Daoy (cell line): ENCODE data around the gene AFAP1. TPM values are rescaled to one million over a fixed set of nuclear protein-coding genes. Genes with fewer than 3 reads are reported as not detected.
A peak's percentile ranks its signal among the peaks of the same experiment; 100 is the strongest.

Experiments used
- DNase-seq: peaks from one replicate; pipeline ENCODE4 v3.0.0-alpha.2; 2015; ENCODE audit warnings: low read depth
- total RNA-seq: library from RNA; depleted of rRNA; stranded (reverse); fragments of >200 nt; shearing (Covaris generic); gene quantifications from 2 replicates; pipeline ENCODE4 v1.2.3, GENCODE V29; 2014

The AFAP1 gene
- total RNA-seq, 1 experiment from 2014 or later = 42.0 TPM

DNA sequence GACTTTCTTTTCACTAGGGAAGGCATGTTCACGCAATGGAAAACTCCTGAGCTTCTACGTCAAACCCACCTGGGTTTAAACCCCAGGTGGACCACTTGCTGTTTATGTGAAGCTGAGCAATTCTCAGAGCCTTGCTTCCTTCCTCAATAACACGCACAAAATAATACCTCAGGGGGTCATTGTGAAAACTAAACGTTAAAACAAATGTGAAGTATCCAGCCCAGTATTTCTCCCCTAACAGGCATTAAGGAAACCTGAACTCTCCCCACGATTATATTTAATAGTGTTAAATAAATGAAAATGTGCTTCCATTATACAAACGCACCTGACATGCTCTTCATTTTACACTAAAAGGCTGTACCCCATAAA lies 117.5 kb downstream of the AFAP1 start:
- DNase-seq = no peak

GRCh38 chr4:7821245-7822136 lies 118.2 kb downstream of the AFAP1 start:
- no peak for DNase-seq

GRCh38 chr4:7820031-7820818 lies 119.4 kb downstream of the AFAP1 start:
- no peak for DNase-seq

GRCh38 chr4:7819446-7819845 lies 120.2 kb downstream of the AFAP1 start:
- no peak for DNase-seq

DNA sequence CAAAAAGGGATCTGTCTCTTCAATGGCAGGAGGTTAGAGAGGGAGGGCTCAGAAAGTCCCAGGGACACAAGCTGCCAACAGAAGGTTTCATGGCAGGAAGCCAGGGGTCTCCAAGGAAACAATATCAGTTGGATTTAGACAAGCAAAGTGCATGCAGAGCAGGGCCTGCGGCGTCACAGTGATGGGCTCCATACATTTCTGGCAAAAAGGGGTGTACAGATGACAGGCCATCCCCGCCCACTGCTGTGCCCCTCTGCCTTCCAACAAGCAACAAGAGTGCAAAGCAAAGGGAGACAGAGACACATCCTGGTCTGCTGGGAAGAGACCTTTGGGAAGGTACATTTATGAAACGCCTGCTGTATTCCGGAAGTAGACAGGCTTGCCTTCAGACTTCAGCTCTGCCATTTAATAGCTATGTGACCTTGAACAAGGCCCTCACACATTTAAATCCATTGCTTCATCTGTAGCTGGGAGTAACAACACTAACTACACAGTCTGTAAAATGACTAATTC lies 121.2 kb downstream of the AFAP1 start:
- DNase-seq = no peak

GRCh38 chr4:7817877-7818398 lies 121.7 kb downstream of the AFAP1 start:
- no peak for DNase-seq

DNA sequence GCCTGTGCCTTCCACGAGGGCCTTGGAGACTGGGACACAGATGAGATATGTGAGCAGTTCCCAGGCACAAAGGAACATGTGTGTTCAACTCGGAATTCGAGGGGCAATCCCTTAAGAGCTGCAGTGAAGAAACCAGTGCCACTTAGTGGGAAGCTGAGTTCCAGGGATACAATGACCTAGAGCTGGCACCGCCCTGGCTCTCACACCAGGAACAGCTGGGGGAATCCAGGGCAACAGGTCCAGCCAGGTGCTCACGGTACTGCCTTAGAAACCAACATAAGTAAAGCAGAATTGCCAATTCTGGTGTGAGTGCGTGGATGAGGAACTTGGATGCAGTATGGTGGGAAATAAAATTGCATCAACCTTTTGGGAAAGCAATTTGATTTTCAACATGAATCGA lies 122.9 kb downstream of the AFAP1 start:
- no peak for DNase-seq

GRCh38 chr4:7815981-7816380 lies 123.7 kb downstream of the AFAP1 start:
- DNase-seq = no peak

GRCh38 chr4:7815562-7815961 lies 124.1 kb downstream of the AFAP1 start:
- peak; percentile 43 for DNase-seq

DNA sequence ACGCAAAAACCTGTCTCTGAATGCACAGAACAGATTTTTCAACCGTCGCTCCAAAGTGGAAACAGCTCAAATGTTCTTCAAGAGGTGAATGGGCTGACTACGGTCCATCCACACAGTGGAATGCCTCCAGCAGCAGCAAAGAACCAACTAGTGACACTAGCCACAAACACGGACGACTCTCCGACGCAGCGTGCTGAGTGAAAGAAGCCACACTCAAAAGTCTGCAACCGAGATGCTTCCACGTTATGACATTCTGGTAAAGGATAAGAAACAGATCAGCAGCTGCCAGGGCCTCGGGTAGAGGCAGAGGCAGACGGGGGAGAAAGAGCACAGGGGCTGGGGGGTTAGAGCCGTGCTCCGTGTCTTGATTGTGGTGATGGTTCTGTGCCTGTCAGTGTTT lies 125.2 kb downstream of the AFAP1 start:
- no peak for DNase-seq

DNA sequence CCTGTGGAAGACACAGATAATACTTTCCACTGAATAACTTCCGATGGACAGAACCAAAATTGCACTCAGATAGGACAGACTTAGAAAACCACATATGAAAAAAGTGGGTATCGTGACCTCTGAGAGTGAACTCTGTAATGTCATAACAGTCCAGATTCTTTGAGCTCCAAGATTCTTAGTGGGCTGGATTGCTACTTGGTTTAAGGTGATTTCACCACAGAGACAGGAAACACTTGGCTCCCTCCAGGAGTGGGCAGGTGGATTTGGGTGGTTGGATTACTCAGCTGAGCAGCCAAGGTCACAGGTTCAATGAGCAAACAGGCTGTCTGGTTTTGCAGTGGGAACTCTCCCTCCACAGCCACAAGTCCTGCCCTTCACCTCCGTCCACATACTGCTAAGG lies 126.0 kb downstream of the AFAP1 start:
- DNase-seq = peak; percentile 28

GRCh38 chr4:7812921-7813320 lies 126.7 kb downstream of the AFAP1 start:
- DNase-seq = no peak

GRCh38 chr4:7812231-7812857 lies 127.3 kb downstream of the AFAP1 start:
- DNase-seq = no peak

DNA sequence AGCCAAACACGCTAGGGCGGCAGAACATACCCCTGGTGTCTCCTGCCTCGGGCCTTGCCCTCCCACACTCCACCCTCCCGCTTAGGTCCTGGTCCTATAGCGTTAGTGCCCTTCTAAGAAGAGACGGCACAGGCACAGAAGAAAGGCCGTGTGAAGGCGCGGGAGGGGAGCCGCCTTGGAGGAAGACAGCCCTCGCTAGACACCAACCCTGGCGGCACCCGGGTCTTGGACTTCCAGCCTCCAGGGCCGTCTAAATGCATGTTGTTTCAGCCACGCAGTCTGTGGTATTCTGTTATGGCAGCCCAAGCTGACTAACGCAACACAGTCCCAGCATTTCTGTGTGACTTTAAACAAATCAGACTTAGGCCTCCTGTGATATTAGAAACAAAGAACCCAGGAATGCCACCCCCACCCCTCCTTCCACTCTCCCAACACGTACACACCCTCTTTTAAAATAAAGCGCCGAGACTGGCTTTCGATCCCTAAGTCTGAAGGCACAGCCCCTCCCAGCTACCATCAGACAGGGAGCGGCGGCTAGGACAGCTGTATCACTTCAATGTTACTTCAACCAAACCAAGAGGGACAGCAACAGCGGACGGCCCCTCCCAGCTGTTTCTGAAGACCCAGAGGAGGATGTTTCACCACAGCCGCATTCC lies 128.0 kb downstream of the AFAP1 start:
- DNase-seq = no peak

- no peak for DNase-seq
These were observed 128.7 kb downstream of the AFAP1 start for GRCh38 chr4:7810783-7811535.

- peak; percentile 57 for DNase-seq
These were observed 130.9 kb downstream of the AFAP1 start for GRCh38 chr4:7808752-7809151.

DNA sequence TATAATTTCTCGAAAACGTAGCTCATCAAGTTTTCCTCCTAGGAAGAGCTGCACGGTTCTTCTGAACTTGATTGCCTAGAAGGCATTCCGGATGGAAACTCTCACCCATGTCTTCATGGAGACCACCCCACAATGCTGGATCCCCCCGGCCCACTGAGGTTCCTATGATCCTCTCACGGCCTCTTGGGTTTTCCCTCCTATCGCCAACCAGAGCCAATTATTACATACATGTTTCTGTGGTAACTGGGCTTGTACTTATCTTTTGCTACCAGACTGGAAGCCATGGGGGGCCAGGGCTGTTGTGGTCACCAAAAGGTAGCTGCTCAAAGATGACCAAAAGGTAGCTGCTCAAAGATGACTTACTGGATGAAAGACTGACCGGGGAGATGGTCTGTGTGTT lies 131.5 kb downstream of the AFAP1 start:
- DNase-seq = no peak

DNA sequence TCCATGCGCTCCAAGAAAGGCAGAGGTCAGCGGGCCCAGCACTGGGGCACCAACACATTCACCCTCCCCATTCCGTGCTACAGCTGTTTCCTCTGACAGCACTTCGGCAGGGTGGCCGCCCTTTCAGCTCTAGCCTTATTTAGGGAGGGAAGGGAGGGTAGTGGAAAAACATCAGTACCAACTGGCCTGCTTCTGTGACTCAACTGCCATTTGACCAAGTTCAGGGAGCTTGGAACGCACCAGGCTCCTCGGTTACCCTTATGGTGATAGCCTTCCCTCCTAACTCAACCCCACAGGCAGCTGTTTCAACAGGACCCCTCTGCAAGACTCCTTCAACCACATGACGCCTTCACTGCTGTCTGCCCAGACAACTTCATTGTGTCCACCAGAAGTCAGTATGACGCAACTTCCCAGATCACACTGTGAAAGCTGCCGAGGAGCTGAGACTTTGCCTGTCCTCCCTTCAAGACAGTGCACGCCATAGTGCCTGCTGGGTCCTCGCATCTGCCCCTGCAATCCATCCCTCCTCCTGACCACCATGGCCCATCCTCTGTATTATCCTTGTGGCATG lies 132.2 kb downstream of the AFAP1 start:
- no peak for DNase-seq

GRCh38 chr4:7806338-7807090 lies 133.1 kb downstream of the AFAP1 start:
- DNase-seq = no peak
